ENCODE measurements around the gene CACNG7. TPM values are rescaled to one million over a fixed set of nuclear protein-coding genes. Genes with fewer than 3 reads are reported as not detected.

CACNG7 gene
- total RNA-seq, 5 donors from 2014 or later (not counting 1 experiment from before 2014, with no cell fraction given): not detected

GRCh38 chr19:53881482-53882390 is 27.3 kb upstream of the CACNG7 start, which contains the start of gene PRKCG:
TSS of gene PRKCG (plus strand) at chr19:53882197. CDS start at chr19:53882495, 298 bp downstream.
- Histone ChIP-seq H3K27me3 (replicated peaks in 1 of 2; ENCODE audit: control insufficient read depth in 2 of 2, extremely low read depth in 1 of 2, insufficient read depth in 2 of 2, low read length in 1 of 2) (peaks cover 3 to 60% of the 10 kb centered on the region in 2 experiments), H3K4me1 (ENCODE audit: control insufficient read depth in 1 of 2, extremely low read depth in 1 of 2, insufficient read depth in 2 of 2, low read length in 2 of 2) (peaks cover 31 to 51% of the 10 kb centered on the region in 2 experiments), H3K4me3 (ENCODE audit: control insufficient read depth in 1 of 2, extremely low read depth in 1 of 2, low read length in 1 of 2) (peak within 1 kb of the TSS; percentile 42 to 62), H3K9me3 (no peaks in the 10 kb centered on the region), H3K36me3 (ENCODE audit: control insufficient read depth in 2 of 2, extremely low read depth in 1 of 2, insufficient read depth in 1 of 2, low read length in 1 of 2) (no peaks in the 10 kb centered on the region), H3K27ac (ENCODE audit: low read length) (no peak within 1 kb of the TSS)
- no peak within 1 kb of the TSS for H3K27ac Mint-ChIP-seq
- H3K4me3 Mint-ChIP-seq: peak within 1 kb of the TSS in 1 of 3 donors; percentile 25
- ATAC-seq (replicated peaks in 1 of 4) (peak; percentile 54 to 66 (median 58)), DNase-seq (peak; percentile 32 to 82 (median 57))
- H3K9me3 Mint-ChIP-seq: no peaks in the 10 kb centered on the region
- peaks cover 8% of the 10 kb centered on the region for H3K36me3 Mint-ChIP-seq
- ChIA-PET CTCF (interaction anchor here in 1 of 2 donors (1.2 to 1.3 kb wide), 2 partner anchors 14 to 28 kb away, joined by 4 read pairs; partner anchors contain the start of gene MYADM), POLR2A (interaction anchor here in 1 of 2 donors (0.5 to 0.8 kb wide), 2 partner anchors 13 to 22 kb away, joined by 4 to 5 read pairs; no protein-coding TSS in a partner anchor)
- H3K27me3 Mint-ChIP-seq: peaks cover 12 to 34% of the 10 kb centered on the region in 2 donors
- 2% methylated on average over 39 of the region's 49 CpGs for WGBS (ENCODE audit: insufficient coverage)
- H3K4me1 Mint-ChIP-seq: peaks cover 26 to 37% (median 36%) of the 10 kb centered on the region in 3 donors

DNA sequence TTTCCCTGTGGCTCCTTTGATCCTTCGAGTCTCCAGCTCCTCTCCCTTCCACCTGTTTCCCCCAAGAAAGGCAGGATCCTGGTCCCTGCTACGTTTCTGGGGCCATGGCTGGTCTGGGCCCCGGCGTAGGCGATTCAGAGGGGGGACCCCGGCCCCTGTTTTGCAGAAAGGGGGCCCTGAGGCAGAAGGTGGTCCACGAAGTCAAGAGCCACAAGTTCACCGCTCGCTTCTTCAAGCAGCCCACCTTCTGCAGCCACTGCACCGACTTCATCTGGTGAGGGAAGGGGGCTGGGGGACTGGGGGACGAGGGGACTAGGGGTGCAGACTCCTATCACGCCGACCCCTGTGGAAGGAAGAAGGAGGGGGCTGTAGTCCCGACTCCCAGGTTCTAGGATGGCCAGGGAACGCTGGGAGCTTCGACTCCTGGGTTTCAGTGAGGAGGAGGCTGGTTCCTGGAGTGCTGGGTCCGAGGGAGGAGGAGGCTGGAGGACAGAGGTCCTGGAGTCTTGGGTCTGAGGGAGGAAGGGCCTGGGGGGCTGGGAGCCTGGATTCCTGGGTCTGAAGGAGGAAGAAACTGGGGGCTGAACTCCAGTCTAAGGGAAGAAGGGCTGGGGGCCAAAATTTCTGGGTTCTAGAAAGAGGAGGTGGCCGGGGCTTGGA is 26.6 kb upstream of the CACNG7 start:
- Mint-ChIP-seq H3K4me3 (peak overlapping the region in 1 of 3 donors; percentile 25), H3K27me3 (peaks cover 12 to 34% of the 10 kb centered on the region in 2 donors), H3K27ac (no peak overlapping the region), H3K9me3 (no peaks in the 10 kb centered on the region), H3K4me1 (peaks cover 19 to 29% (median 28%) of the 10 kb centered on the region in 3 donors), H3K36me3 (peaks cover 4% of the 10 kb centered on the region)
- Histone ChIP-seq H3K9me3 (no peaks in the 10 kb centered on the region), H3K36me3 (ENCODE audit: control insufficient read depth in 2 of 2, extremely low read depth in 1 of 2, insufficient read depth in 1 of 2, low read length in 1 of 2) (no peaks in the 10 kb centered on the region), H3K4me1 (ENCODE audit: control insufficient read depth in 1 of 2, extremely low read depth in 1 of 2, insufficient read depth in 2 of 2, low read length in 2 of 2) (peaks cover 23 to 43% of the 10 kb centered on the region in 2 experiments), H3K27me3 (replicated peaks in 1 of 2; ENCODE audit: control insufficient read depth in 2 of 2, extremely low read depth in 1 of 2, insufficient read depth in 2 of 2, low read length in 1 of 2) (peaks cover 3 to 60% of the 10 kb centered on the region in 2 experiments), H3K27ac (ENCODE audit: low read length) (no peak overlapping the region), H3K4me3 (ENCODE audit: control insufficient read depth in 1 of 2, extremely low read depth in 1 of 2, low read length in 1 of 2) (peak overlapping the region in 1 of 2 donors; percentile 44)
- ChIA-PET CTCF (interaction anchor here in 1 of 2 donors (1.2 to 1.3 kb wide), 2 partner anchors 15 to 29 kb away, joined by 4 read pairs; partner anchors contain the start of gene MYADM), POLR2A (interaction anchor here in 1 of 2 donors (0.8 kb wide), 1 partner anchor 14 kb away, joined by 4 read pairs; no protein-coding TSS in a partner anchor)
- DNase-seq: no peak
- 4% methylated on average over 13 of the region's 18 CpGs for WGBS (ENCODE audit: insufficient coverage)
- ATAC-seq (replicated peaks in 1 of 4): no peak

GRCh38 chr19:53883231-53883661 is 25.8 kb upstream of the CACNG7 start:
- Mint-ChIP-seq H3K27me3 (peaks cover 12 to 34% of the 10 kb centered on the region in 2 donors), H3K36me3 (peaks cover 4% of the 10 kb centered on the region), H3K4me1 (peaks cover 15 to 22% (median 22%) of the 10 kb centered on the region in 3 donors), H3K27ac (no peak overlapping the region), H3K9me3 (no peaks in the 10 kb centered on the region), H3K4me3 (peak overlapping the region in 1 of 3 donors; percentile 51)
- Histone ChIP-seq H3K36me3 (ENCODE audit: control insufficient read depth in 2 of 2, extremely low read depth in 1 of 2, insufficient read depth in 1 of 2, low read length in 1 of 2) (no peaks in the 10 kb centered on the region), H3K4me1 (ENCODE audit: control insufficient read depth in 1 of 2, extremely low read depth in 1 of 2, insufficient read depth in 2 of 2, low read length in 2 of 2) (peaks cover 20 to 39% of the 10 kb centered on the region in 2 experiments), H3K4me3 (ENCODE audit: control insufficient read depth in 1 of 2, extremely low read depth in 1 of 2, low read length in 1 of 2) (no peak overlapping the region), H3K27me3 (replicated peaks in 1 of 2; ENCODE audit: control insufficient read depth in 2 of 2, extremely low read depth in 1 of 2, insufficient read depth in 2 of 2, low read length in 1 of 2) (peaks cover 3 to 60% of the 10 kb centered on the region in 2 experiments), H3K27ac (ENCODE audit: low read length) (no peak overlapping the region), H3K9me3 (no peaks in the 10 kb centered on the region)
- 0% methylated on average over 2 of the region's 19 CpGs for WGBS (ENCODE audit: insufficient coverage)
- ATAC-seq (replicated peaks in 1 of 4): peak in 1 of 4 experiments; percentile 9
- ChIA-PET POLR2A (no interaction called here), CTCF (no interaction called here)
- peak in 9 of 35 experiments; percentile 16 to 58 (median 41) for DNase-seq

DNA sequence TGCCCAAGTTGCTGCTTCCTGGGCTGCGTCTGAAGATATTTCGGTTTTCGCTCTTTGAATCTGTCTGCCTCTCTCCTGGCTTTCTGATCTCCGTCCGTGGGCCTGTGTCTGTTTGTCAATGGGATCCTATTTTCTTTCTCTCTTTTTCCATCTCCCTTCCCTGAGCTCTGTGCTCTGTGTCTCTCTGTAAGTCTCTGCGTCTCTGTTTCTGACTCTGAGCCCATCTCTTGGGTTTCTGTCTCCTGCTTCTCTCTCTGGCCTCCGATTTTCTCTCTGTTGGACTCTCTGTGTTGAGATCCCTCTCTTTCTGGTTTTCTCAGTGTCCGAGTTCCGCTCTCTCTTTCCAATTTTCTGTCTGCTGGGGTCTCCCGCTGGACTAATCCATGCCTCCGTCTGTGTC is 25.3 kb upstream of the CACNG7 start:
- Histone ChIP-seq H3K4me3 (ENCODE audit: control insufficient read depth in 1 of 2, extremely low read depth in 1 of 2, low read length in 1 of 2) (no peak overlapping the region), H3K9me3 (no peaks in the 10 kb centered on the region), H3K27me3 (replicated peaks in 1 of 2; ENCODE audit: control insufficient read depth in 2 of 2, extremely low read depth in 1 of 2, insufficient read depth in 2 of 2, low read length in 1 of 2) (peaks cover 3 to 58% of the 10 kb centered on the region in 2 experiments), H3K27ac (ENCODE audit: low read length) (no peak overlapping the region), H3K36me3 (ENCODE audit: control insufficient read depth in 2 of 2, extremely low read depth in 1 of 2, insufficient read depth in 1 of 2, low read length in 1 of 2) (no peaks in the 10 kb centered on the region), H3K4me1 (ENCODE audit: control insufficient read depth in 1 of 2, extremely low read depth in 1 of 2, insufficient read depth in 2 of 2, low read length in 2 of 2) (peaks cover 19 to 37% of the 10 kb centered on the region in 2 experiments)
- DNase-seq (no peak), ATAC-seq (replicated peaks in 1 of 4) (no peak)
- Mint-ChIP-seq H3K27me3 (peaks cover 12 to 33% of the 10 kb centered on the region in 2 donors), H3K9me3 (no peaks in the 10 kb centered on the region), H3K4me3 (peak overlapping the region in 1 of 3 donors; percentile 51), H3K27ac (peak overlapping the region in 1 of 2 donors; percentile 29), H3K36me3 (peaks cover 4% of the 10 kb centered on the region), H3K4me1 (peaks cover 15 to 19% (median 19%) of the 10 kb centered on the region in 3 donors)
- CTCF ChIA-PET: interaction anchor here in 1 of 2 donors (0.7 kb wide), 1 partner anchor 1145 kb away, joined by 6 read pairs; no protein-coding TSS in a partner anchor
- WGBS (ENCODE audit: insufficient coverage): 34% methylated on average over 5 of the region's 11 CpGs
- POLR2A ChIA-PET: interaction anchor here in 1 of 2 donors (0.6 kb wide), 1 partner anchor 18 kb away, joined by 8 read pairs; no protein-coding TSS in a partner anchor

- WGBS (ENCODE audit: insufficient coverage): 47% methylated on average over 12 of the region's 12 CpGs
- no peak for ATAC-seq (replicated peaks in 1 of 4)
- Mint-ChIP-seq H3K36me3 (peaks cover 4% of the 10 kb centered on the region), H3K4me1 (peaks cover 15% of the 10 kb centered on the region in 3 donors), H3K4me3 (peak overlapping the region in 1 of 3 donors; percentile 51), H3K9me3 (no peaks in the 10 kb centered on the region), H3K27ac (no peak overlapping the region), H3K27me3 (peaks cover 12 to 28% of the 10 kb centered on the region in 2 donors)
- H3K4me1 ChIP-seq (ENCODE audit: control insufficient read depth in 1 of 2, extremely low read depth in 1 of 2, insufficient read depth in 2 of 2, low read length in 2 of 2): peaks cover 15 to 32% of the 10 kb centered on the region in 2 experiments
- no peak for DNase-seq
- H3K9me3 ChIP-seq: no peaks in the 10 kb centered on the region
- H3K27me3 ChIP-seq (replicated peaks in 1 of 2; ENCODE audit: control insufficient read depth in 2 of 2, extremely low read depth in 1 of 2, insufficient read depth in 2 of 2, low read length in 1 of 2): peaks cover 3 to 53% of the 10 kb centered on the region in 2 experiments
- H3K4me3 ChIP-seq (ENCODE audit: control insufficient read depth in 1 of 2, extremely low read depth in 1 of 2, low read length in 1 of 2): no peak overlapping the region
- CTCF ChIA-PET: interaction anchor here in 1 of 2 donors (0.7 kb wide), 1 partner anchor 1145 kb away, joined by 6 read pairs; no protein-coding TSS in a partner anchor
- POLR2A ChIA-PET: interaction anchor here in 1 of 2 donors (0.6 kb wide), 1 partner anchor 17 kb away, joined by 8 read pairs; no protein-coding TSS in a partner anchor
- H3K36me3 ChIP-seq (ENCODE audit: control insufficient read depth in 2 of 2, extremely low read depth in 1 of 2, insufficient read depth in 1 of 2, low read length in 1 of 2): no peaks in the 10 kb centered on the region
- H3K27ac ChIP-seq (ENCODE audit: low read length): no peak overlapping the region
Observed at GRCh38 chr19:53884256-53884655, 24.8 kb upstream of the CACNG7 start.

Measured in T-cell (primary cell).